KG1 (cell line): Measurements from ENCODE around the gene CAPZB.

Experiments
- DNase-seq: peaks from one replicate; lab custom pipeline; 2025; lab: John Stamatoyannopoulos, UW

The CAPZB gene

GRCh38 chr1:19367584-19368041 lies 117.7 kb downstream of the CAPZB start:
- DNase-seq: no peak

- DNase-seq: no peak
Observed at GRCh38 chr1:19366599-19367536, 118.5 kb downstream of the CAPZB start.

DNA sequence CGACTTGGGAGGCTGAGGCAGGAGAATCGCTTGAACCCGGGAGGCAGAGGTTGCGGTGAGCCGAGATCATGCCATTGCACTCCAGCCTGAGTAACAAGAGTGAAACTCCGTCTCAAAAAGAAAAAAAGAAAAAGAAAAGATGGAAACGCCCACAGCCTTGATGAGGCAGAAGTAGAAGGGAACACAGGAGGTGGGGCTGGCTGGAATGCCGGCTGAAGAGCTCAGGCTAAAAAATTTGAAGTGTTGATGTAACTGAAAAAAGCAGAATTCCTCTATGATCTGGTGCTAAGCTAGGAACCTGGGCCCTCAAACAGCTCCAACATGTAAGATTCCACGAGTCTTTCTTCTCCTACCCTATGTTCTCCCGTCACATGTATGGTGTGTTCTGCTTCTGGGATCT lies 119.6 kb downstream of the CAPZB start:
- DNase-seq: no peak

DNA sequence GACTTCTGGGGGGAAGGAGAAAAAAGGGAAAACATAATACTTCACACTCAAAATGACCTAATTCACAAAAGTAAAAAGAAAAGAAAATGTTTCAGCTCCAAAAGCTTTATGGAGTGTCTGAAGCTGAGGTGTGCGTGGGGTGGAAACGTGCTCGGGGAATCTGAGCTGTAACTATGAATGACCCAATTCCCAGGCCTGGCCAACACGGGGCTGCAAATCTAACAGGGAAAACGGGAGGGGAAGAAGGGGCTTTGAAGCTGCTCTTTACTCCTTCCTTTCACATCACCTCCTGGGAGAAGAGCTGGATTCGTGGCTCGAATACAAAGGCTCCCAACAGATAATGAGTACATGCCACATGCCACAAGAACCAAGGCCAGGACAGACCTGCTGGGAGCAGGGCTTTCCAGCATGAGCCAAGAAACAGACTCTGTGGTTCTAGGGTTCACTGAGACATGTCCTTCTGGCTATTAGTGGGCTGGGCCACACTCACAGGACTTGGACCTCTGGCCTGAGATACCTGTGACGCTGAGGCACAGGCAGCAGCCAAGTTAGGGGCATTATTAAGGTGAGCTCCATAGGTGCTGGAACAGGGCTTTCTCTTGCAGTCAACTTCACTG lies 121.7 kb downstream of the CAPZB start:
- no peak for DNase-seq

- no peak for DNase-seq
Observed at GRCh38 chr1:19361611-19362147, 123.7 kb downstream of the CAPZB start.

DNA sequence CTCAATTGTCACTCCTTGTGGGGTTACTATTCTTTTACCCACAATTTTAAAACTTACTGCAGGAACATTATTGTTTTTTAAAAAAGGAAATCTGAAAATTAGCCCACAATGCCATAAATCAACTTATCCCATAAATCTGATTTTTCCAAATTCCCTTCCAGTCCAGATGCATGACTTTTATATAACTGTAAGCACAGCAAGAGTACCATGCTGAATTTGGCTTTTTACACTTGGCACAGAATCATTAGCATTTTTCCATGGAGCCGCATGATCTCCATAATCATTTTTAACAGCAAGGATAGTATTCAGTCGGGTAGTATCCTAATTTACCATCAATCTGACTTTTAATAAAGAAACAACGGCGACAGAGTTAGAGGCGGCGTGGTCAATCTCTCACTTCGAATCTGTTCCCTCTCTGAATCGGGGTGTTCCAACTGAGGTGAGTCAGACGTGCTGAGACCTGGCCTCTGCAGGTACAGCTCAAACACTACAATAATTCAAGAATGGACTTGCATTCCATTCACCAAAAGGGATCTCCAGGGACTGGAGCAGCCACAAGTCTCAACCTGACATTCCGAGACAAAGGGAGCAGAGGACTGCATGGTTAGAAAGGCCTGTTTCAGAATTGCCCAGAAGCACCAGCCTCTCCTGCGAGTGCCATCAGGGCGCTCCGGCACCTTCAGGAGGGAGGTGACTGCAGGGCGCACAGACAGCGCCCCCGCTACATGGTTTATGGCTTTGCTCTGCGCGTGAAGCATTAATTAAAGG lies 124.3 kb downstream of the CAPZB start:
- no peak for DNase-seq

- no peak for DNase-seq
Observed at GRCh38 chr1:19360432-19360831, 124.9 kb downstream of the CAPZB start.

DNA sequence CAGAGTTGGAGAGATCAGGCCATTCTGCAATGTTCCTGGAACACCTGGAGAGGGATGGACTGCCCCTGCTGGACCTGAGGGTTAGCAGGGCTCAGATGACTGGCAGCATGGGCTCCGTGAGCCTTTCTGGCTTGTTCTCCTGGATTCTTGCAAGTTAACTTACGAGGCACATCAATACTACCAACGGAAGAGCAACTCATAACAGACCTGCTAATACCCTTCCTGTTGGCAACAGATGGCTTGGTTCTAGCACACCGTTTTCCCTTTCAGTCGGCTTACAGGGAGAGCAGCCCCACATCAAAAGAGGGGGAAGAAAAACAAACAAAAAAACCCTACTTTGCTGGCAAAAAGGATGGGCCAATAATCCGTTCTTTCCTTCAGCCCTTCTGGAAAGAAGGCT lies 125.3 kb downstream of the CAPZB start:
- no peak for DNase-seq

DNA sequence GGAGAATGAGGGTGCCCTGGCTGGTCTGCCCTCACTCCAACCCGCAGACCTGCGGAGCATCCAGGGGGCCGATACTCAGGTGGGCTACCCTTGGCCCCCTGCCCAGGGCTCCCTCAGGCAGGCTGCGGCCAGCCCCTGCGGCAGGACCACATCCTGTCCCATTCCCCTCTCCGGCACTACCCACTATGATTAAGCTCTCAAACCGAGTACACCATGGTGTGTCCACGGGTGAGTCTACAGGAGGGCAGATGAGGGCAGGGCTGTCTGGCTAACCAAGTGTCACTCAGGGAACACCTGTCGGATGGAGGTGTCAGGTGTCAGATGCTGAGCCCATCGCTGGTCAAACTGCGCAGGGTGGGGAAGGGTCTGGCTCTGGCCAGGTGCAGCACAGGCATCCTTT lies 126.0 kb downstream of the CAPZB start:
- DNase-seq: no peak

DNA sequence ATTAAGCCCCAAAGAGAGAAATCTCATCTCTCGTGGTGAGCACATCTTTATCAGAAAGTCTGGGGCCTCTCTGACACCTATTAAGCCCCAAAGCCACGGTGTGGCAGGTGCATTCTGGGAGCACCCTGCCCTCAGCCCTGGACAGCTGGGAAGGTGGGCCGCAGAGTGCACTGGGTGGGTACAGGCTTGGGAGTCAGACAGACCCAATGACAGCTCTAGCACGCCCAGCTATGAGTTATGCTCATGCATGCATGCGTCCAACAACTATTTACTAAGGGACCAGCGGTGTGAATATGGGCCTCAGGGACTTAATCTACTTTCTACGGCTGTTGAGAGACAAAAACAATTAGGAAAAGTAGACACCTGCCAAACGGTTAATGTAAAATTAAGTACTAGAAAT lies 126.6 kb downstream of the CAPZB start:
- no peak for DNase-seq

GRCh38 chr1:19357299-19357986 lies 127.9 kb downstream of the CAPZB start:
- DNase-seq: no peak

DNA sequence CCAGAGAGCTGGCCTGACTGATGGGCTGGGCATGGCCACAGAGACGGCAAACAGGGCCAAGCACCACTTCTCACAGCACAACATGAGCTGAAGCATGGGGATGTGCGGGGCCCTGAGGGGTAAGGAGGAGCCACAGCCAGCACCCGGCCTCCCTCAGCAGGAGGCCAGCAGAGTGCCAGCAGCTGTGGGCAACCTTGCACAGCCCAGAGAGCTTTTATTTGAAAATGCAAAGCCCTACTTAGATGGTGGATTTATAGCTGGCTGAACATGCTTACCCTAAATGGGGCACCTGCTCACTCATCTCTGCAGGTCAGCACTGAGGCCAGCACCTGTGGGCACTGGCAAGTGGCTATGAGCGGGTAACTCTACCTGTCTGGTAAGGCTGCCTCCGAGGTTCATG lies 129.1 kb downstream of the CAPZB start:
- DNase-seq: no peak

GRCh38 chr1:19354531-19354981 lies 130.8 kb downstream of the CAPZB start:
- no peak for DNase-seq

- DNase-seq: no peak
Observed at GRCh38 chr1:19353596-19353995, 131.7 kb downstream of the CAPZB start.

GRCh38 chr1:19352839-19353238 lies 132.5 kb downstream of the CAPZB start:
- DNase-seq: no peak

GRCh38 chr1:19351873-19352272 lies 133.5 kb downstream of the CAPZB start:
- no peak for DNase-seq

DNA sequence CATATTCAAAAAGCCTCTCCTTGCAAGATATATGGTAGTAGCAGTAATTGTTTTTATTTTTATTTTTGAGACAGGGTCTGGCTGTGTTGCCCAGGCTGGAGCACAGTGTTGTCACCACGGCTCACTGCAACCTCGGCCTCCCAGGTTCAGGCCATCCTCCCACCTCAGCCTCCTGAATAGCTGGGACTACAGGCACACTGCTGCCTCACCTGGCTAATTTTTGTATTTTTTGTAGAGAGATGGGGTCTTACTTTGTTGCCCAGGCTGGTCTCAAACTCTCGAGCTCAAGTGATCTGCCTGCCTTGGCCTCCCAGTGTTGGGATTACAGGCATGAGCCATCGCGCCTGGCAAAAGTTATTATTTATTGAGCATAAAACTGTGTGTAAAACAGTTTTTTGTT lies 134.8 kb downstream of the CAPZB start:
- DNase-seq: no peak

GRCh38 chr1:19349999-19350398 lies 135.3 kb downstream of the CAPZB start:
- DNase-seq: no peak

DNA sequence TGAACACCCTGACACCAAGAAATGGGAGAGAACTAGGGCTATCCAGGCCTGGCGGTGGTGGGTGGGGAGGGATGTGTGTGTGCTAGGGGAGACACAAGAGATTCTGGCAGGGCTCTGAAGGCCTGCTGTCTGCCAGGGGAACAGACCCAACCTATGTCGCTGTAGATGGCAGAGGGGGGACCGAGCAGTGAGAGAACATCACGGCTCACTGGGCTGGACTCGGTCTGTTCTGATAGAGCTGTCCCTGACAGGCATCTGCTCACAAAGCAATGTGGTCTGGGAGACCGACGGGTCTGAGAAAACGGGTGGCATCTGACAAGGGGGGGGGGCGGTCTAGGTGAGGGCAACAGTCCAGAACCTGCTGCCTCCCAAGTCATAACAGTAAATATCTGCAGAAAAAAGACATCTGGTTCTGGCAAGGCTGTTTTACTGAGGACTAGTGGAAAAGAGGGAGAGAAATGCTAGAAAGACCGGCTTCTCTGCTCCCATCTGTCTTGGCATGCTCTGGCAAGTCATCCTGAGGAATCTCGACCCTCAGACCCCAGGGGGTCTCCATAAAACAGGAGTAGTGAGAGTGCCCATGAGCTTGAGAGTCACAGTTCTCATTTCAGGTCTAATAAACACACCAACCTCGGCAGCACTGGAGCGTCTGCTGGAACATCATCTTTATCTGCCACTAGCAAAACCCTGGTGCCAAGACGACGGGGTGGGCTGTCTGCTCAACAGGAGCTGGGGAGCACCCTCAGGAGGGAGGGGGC lies 136.7 kb downstream of the CAPZB start:
- no peak for DNase-seq

- DNase-seq: no peak
Observed at GRCh38 chr1:19347533-19348172, 137.7 kb downstream of the CAPZB start.
